KMS-11 (cell line): ENCODE results near the gene HPN.
"Not testable (repeated sequence)": the region's sequence is repeated elsewhere in the genome, so short reads cannot be mapped to it uniquely, and the experiment has no call there.

Experiments
- H2AFZ ChIP-seq: fragments of 200-600 bp; sonication (generic); 2 replicates; pipeline ENCODE4 v1.6.1; 2016; ENCODE audit warnings: antibody characterized with exemption, mixed run types, low read depth
- H3K27ac ChIP-seq: fragments of 200-600 bp; sonication (generic); 2 replicates; pipeline ENCODE4 v1.6.1; 2016; ENCODE audit warnings: mild to moderate bottlenecking, mixed run types
- H3K27me3 ChIP-seq: fragments of 200-600 bp; sonication (generic); 2 replicates; pipeline ENCODE4 v1.6.1; 2017; ENCODE audit warnings: mild to moderate bottlenecking, low read depth, mixed run types, moderate library complexity; ENCODE audit not compliant: insufficient read depth
- H3K36me3 ChIP-seq: fragments of 200-600 bp; sonication (generic); 2 replicates; pipeline ENCODE4 v1.6.1; 2017; ENCODE audit warnings: mild to moderate bottlenecking, mixed run types; ENCODE audit not compliant: insufficient read depth
- H3K4me1 ChIP-seq: fragments of 200-600 bp; sonication (generic); 2 replicates; pipeline ENCODE4 v1.6.1; 2016; ENCODE audit warnings: mild to moderate bottlenecking, low read depth, mixed run types; ENCODE audit not compliant: poor library complexity, severe bottlenecking
- H3K4me2 ChIP-seq: fragments of 200-600 bp; sonication (generic); 2 replicates; pipeline ENCODE4 v1.7.0; 2016; ENCODE audit warnings: mild to moderate bottlenecking, mixed run types
- H3K4me3 ChIP-seq: fragments of 200-600 bp; sonication (generic); IDR thresholded peaks from 2 replicates; pipeline ENCODE4 v1.6.1; 2017; ENCODE audit warnings: low read depth, low read length, mixed read lengths; ENCODE audit not compliant: insufficient read depth
- H3K79me2 ChIP-seq: fragments of 200-600 bp; sonication (generic); 2 replicates; pipeline ENCODE4 v1.6.1; 2016; ENCODE audit warnings: low read depth, mixed run types; ENCODE audit not compliant: insufficient read depth
- H3K9ac ChIP-seq: fragments of 200-600 bp; sonication (generic); 2 replicates; pipeline ENCODE4 v1.6.1; 2016; ENCODE audit warnings: mild to moderate bottlenecking, mixed run types
- H4K20me1 ChIP-seq: fragments of 200-600 bp; sonication (generic); 2 replicates; pipeline ENCODE4 v1.6.1; 2016; ENCODE audit warnings: mild to moderate bottlenecking, mixed run types; ENCODE audit not compliant: insufficient read depth
- CTCF ChIP-seq: fragments of 200-600 bp; sonication (generic); conservative IDR thresholded peaks from 2 replicates; pipeline ENCODE4 v1.6.1; 2017; ENCODE audit warnings: low read depth, mild to moderate bottlenecking, antibody characterized with exemption, low read length, moderate library complexity, mixed read lengths

The HPN gene

GRCh38 chr19:35005256-35005977 lies 36.1 kb upstream of the HPN start:
- Histone ChIP-seq H3K27me3 (no peaks in the 10 kb centered on the region), H3K79me2 (no peaks in the 10 kb centered on the region), H4K20me1 (no peaks in the 10 kb centered on the region), H2AFZ (no peak overlapping the region), H3K4me2 (no peak overlapping the region), H3K4me3 (no peak overlapping the region), H3K27ac (no peak overlapping the region), H3K4me1 (peaks cover 4% of the 10 kb centered on the region), H3K9ac (no peak overlapping the region), H3K36me3 (no peaks in the 10 kb centered on the region)
- no peak for TF ChIP-seq CTCF

- H4K20me1 ChIP-seq, H3K4me1 ChIP-seq, H3K4me2 ChIP-seq, H3K27ac ChIP-seq, H2AFZ ChIP-seq, H3K79me2 ChIP-seq, H3K4me3 ChIP-seq, H3K36me3 ChIP-seq, H3K27me3 ChIP-seq, H3K9ac ChIP-seq: not testable (repeated sequence)
These were observed 35.5 kb upstream of the HPN start for GRCh38 chr19:35006007-35006341.

DNA sequence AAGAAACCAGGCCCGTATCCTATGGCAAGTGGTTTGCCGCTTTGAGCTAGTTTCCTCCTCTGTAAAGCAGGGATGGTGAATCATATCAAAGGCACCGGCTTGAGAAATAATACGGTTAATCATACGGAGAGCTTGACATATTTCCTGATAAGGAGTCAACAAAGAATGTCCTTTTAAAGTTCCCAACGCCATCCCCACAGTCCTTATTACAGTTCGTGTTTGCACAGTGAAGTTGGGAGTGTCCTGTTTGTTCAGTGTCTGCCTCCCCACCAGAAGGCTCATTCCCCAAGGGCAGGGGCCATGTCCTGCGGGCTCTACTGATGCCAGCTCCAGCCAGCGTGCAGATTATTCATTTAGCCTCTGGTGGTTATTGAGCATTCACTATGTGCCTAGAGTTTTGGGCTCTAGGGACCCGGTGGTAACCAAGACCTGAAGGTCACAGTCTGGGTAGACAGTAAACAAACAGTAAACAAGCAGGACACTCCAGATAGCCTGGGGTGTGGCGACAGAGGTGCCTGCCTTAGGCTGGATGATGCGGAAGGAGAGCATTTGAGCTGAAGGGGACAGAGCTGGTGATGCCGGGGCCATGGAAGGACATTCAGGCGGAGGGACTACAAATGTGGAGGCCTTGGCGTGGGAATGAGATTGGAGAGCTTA lies 35.1 kb upstream of the HPN start:
- no peaks in the 10 kb centered on the region for H3K79me2 ChIP-seq
- no peak for TF ChIP-seq CTCF
- no peak overlapping the region for H3K9ac ChIP-seq
- H3K27ac ChIP-seq: no peak overlapping the region
- no peaks in the 10 kb centered on the region for H3K4me1 ChIP-seq
- H3K4me2 ChIP-seq: no peak overlapping the region
- no peak overlapping the region for H2AFZ ChIP-seq
- no peak overlapping the region for H3K4me3 ChIP-seq
- H3K36me3 ChIP-seq: no peaks in the 10 kb centered on the region
- H3K27me3 ChIP-seq: no peaks in the 10 kb centered on the region
- H4K20me1 ChIP-seq: no peaks in the 10 kb centered on the region

- H3K4me1 ChIP-seq: no peaks in the 10 kb centered on the region
These were observed 34.5 kb upstream of the HPN start for GRCh38 chr19:35006999-35007365.

GRCh38 chr19:35007427-35007826 lies 34.1 kb upstream of the HPN start:
- H3K4me3 ChIP-seq, H3K9ac ChIP-seq, H3K79me2 ChIP-seq, H3K36me3 ChIP-seq, H4K20me1 ChIP-seq, H2AFZ ChIP-seq, H3K4me2 ChIP-seq, H3K27ac ChIP-seq, H3K27me3 ChIP-seq, H3K4me1 ChIP-seq: not testable (repeated sequence)

More at GRCh38 chr19:35006999-35007365, 34.5 kb upstream of the HPN start:
- H3K4me2 ChIP-seq: no peak overlapping the region
- H2AFZ ChIP-seq: no peak overlapping the region
- no peaks in the 10 kb centered on the region for H4K20me1 ChIP-seq
- no peak overlapping the region for H3K27ac ChIP-seq
- no peak overlapping the region for H3K9ac ChIP-seq
- no peaks in the 10 kb centered on the region for H3K27me3 ChIP-seq
- TF ChIP-seq CTCF: no peak
- no peak overlapping the region for H3K4me3 ChIP-seq
- no peaks in the 10 kb centered on the region for H3K36me3 ChIP-seq
- no peaks in the 10 kb centered on the region for H3K79me2 ChIP-seq
